ENCODE results near the gene KLF1. TPM values are rescaled to one million over a fixed set of nuclear protein-coding genes. Genes with fewer than 3 reads are reported as not detected.

Gene KLF1
- total RNA-seq, 1 experiment from 2014 or later = 0.10 TPM

- TF ChIP-seq POLR2AphosphoS5 (IDR thresholded peaks at IDR 0.05; ENCODE audit: low read depth, low read length) = no peak
- no peak for TF ChIP-seq TCF7L2 (IDR thresholded peaks at IDR 0.05; ENCODE audit: low read depth, low read length)
- no peak for TF ChIP-seq REST (IDR thresholded peaks at IDR 0.05; ENCODE audit: insufficient read depth in 1 of 2, low read depth in 2 of 2, low read length in 1 of 2)
- TF ChIP-seq CTCF (IDR thresholded peaks at IDR 0.05) = no peak; the same call in 1 of the 2 replicates
- no peak for TF ChIP-seq SIN3A (IDR thresholded peaks at IDR 0.05; ENCODE audit: borderline replicate concordance, insufficient read depth, low read depth, low read length)
- no peaks in the 10 kb centered on the region for H3K9me3 ChIP-seq (ENCODE audit: control insufficient read depth, insufficient read depth, low read depth, low read length)
- peak overlapping the region; percentile 13 to 27; a peak in 2 of 4 replicates for H3K4me3 ChIP-seq (ENCODE audit: low read depth in 2 of 2, low read length in 2 of 2)
- ChIA-PET POLR2A (no interaction called here), CTCF (interaction anchor here (0.6 to 1.1 kb wide), 5 partner anchors 8 to 1478 kb away, joined by 3 to 11 read pairs (median 6); partner anchors contain the start of gene DNASE2)
- H3K27me3 ChIP-seq (ENCODE audit: control insufficient read depth, insufficient read depth, low read length) = no peaks in the 10 kb centered on the region
- H3K36me3 ChIP-seq (ENCODE audit: control insufficient read depth, insufficient read depth, low read length) = no peaks in the 10 kb centered on the region
- H3K4me1 ChIP-seq (ENCODE audit: control insufficient read depth, insufficient read depth, low read length) = no peaks in the 10 kb centered on the region
- in situ Hi-C loops (cut with HindIII; ENCODE audit: low pct_unique_long_range_greater_than_20kb, low sequenced_read_pairs) = no loop called here
- no TSS peak for BruUV-seq (replicated peaks)
- no peak for DNase-seq (ENCODE audit: low read depth, low spot score)
- intact Hi-C loops (cut with micrococcal nuclease; ENCODE audit: unreplicated experiment) = no loop called here
- peak; percentile 79 for ATAC-seq
- no peak overlapping the region for H3K27ac ChIP-seq (ENCODE audit: low read length)
Observed at GRCh38 chr19:12872941-12873890, 13.8 kb downstream of the KLF1 start.

GRCh38 chr19:12872255-12872654 is 14.7 kb downstream of the KLF1 start:
- no peak overlapping the region for H3K4me3 ChIP-seq (ENCODE audit: low read depth in 2 of 2, low read length in 2 of 2)
- no peaks in the 10 kb centered on the region for H3K9me3 ChIP-seq (ENCODE audit: control insufficient read depth, insufficient read depth, low read depth, low read length)
- no peaks in the 10 kb centered on the region for H3K4me1 ChIP-seq (ENCODE audit: control insufficient read depth, insufficient read depth, low read length)
- no peaks in the 10 kb centered on the region for H3K27me3 ChIP-seq (ENCODE audit: control insufficient read depth, insufficient read depth, low read length)
- H3K36me3 ChIP-seq (ENCODE audit: control insufficient read depth, insufficient read depth, low read length) = no peaks in the 10 kb centered on the region
- ATAC-seq (no peak), DNase-seq (ENCODE audit: low read depth, low spot score) (no peak)
- TF ChIP-seq SIN3A (IDR thresholded peaks at IDR 0.05; ENCODE audit: borderline replicate concordance, insufficient read depth, low read depth, low read length) (no peak), CTCF (IDR thresholded peaks at IDR 0.05) (no peak), POLR2AphosphoS5 (IDR thresholded peaks at IDR 0.05; ENCODE audit: low read depth, low read length) (no peak), TCF7L2 (IDR thresholded peaks at IDR 0.05; ENCODE audit: low read depth, low read length) (no peak), REST (IDR thresholded peaks at IDR 0.05; ENCODE audit: insufficient read depth in 1 of 2, low read depth in 2 of 2, low read length in 1 of 2) (no peak)
- no peak overlapping the region for H3K27ac ChIP-seq (ENCODE audit: low read length)
- POLR2A ChIA-PET = interaction anchor here (0.5 kb wide), 1 partner anchor 1546 kb away, joined by 4 read pairs; no protein-coding TSS in a partner anchor
- CTCF ChIA-PET = interaction anchor here (0.6 to 1.7 kb wide), 3 partner anchors 7 to 106 kb away, joined by 3 to 14 read pairs (median 5); no protein-coding TSS in a partner anchor
- in situ Hi-C loops (cut with HindIII; ENCODE audit: low pct_unique_long_range_greater_than_20kb, low sequenced_read_pairs) = no loop called here
- intact Hi-C loops (cut with micrococcal nuclease; ENCODE audit: unreplicated experiment) = no loop called here
- no TSS peak for BruUV-seq (replicated peaks)

All from Panc1 (cell line).